CD4-positive, alpha-beta T cell treated with Interleukin-2 at 100 ng/mL for 4 hours (primary cell): ENCODE data around the gene LHX6.

ENCODE experiments used
- DNase-seq: peaks from one replicate; pipeline ENCODE4 v3.0.0-alpha.2; 2020; ENCODE audit warnings: low spot score

Gene LHX6

GRCh38 chr9:122215663-122216062 lies 13.1 kb downstream of the LHX6 start:
- no peak for DNase-seq

GRCh38 chr9:122214507-122214906 lies 14.2 kb downstream of the LHX6 start:
- no peak for DNase-seq

GRCh38 chr9:122213589-122214413 lies 15.0 kb downstream of the LHX6 start:
- DNase-seq = peak; percentile 35

GRCh38 chr9:122213102-122213588 lies 15.6 kb downstream of the LHX6 start:
- no peak for DNase-seq

GRCh38 chr9:122212473-122213004 lies 16.2 kb downstream of the LHX6 start:
- DNase-seq = no peak

- no peak for DNase-seq
These were observed 19.3 kb downstream of the LHX6 start for GRCh38 chr9:122209451-122209850.

- no peak for DNase-seq
These were observed 21.7 kb downstream of the LHX6 start for GRCh38 chr9:122207096-122207495.

- DNase-seq = no peak
These were observed 22.4 kb downstream of the LHX6 start for GRCh38 chr9:122206118-122207046.

- DNase-seq = no peak
These were observed 23.6 kb downstream of the LHX6 start for GRCh38 chr9:122205176-122205575.

- DNase-seq = no peak
These were observed 24.3 kb downstream of the LHX6 start for GRCh38 chr9:122204491-122204890.

GRCh38 chr9:122204055-122204454 lies 24.7 kb downstream of the LHX6 start:
- no peak for DNase-seq

GRCh38 chr9:122202111-122202510 lies 26.6 kb downstream of the LHX6 start:
- no peak for DNase-seq

GRCh38 chr9:122201641-122202040 lies 27.1 kb downstream of the LHX6 start:
- DNase-seq = no peak

GRCh38 chr9:122200960-122201595 lies 27.7 kb downstream of the LHX6 start:
- no peak for DNase-seq

GRCh38 chr9:122197882-122198281 lies 30.9 kb downstream of the LHX6 start:
- no peak for DNase-seq

- DNase-seq = no peak
These were observed 31.3 kb downstream of the LHX6 start for GRCh38 chr9:122197426-122197825.

GRCh38 chr9:122195875-122196274 lies 32.9 kb downstream of the LHX6 start:
- no peak for DNase-seq

- no peak for DNase-seq
These were observed 35.1 kb downstream of the LHX6 start for GRCh38 chr9:122193651-122194050.

GRCh38 chr9:122192914-122193525 lies 35.7 kb downstream of the LHX6 start:
- DNase-seq = no peak

- DNase-seq = no peak
These were observed 36.4 kb downstream of the LHX6 start for GRCh38 chr9:122192261-122192875.

- DNase-seq = no peak
These were observed 37.2 kb downstream of the LHX6 start for GRCh38 chr9:122191584-122191983.
